IMR-90 (cell line): ENCODE results near the gene COX11. TPM values are rescaled to one million over a fixed set of nuclear protein-coding genes. Genes with fewer than 3 reads are reported as not detected.

Experiments used
- ATAC-seq: fragments of 200-7000 bp; cut with Tn5 transposase; 2 replicates; pipeline ENCODE4 v1.9.1; 2020; ENCODE audit warnings: low read depth, mild to moderate bottlenecking, moderate library complexity
- BruUV-seq: library from RNA; stranded (reverse); fragments of 400-500 nt; replicated peaks from 2 replicates; lab custom pipeline; 2021; lab: Mats Ljungman, UMichigan
- CTCF ChIA-PET: fragments of 300-600 bp; formaldehyde crosslinking; extraction: SDS; loops from one replicate; lab custom pipeline; 2021; ENCODE audit warnings: antibody characterized with exemption; lab: Yijun Ruan, JAX
- POLR2A ChIA-PET: fragments of 300-600 bp; sonication (Branson Sonifier 250); formaldehyde crosslinking; loops from one replicate; lab custom pipeline; 2022; ENCODE audit warnings: antibody characterized with exemption; ENCODE audit not compliant: unreplicated experiment; lab: Charles Lee
- DNase-seq: peaks from one replicate; pipeline ENCODE4 v3.0.0; 2013
- H2AFZ ChIP-seq: replicated peaks from 2 replicates; pipeline ENCODE3; 2013; ENCODE audit warnings: low read length, mild to moderate bottlenecking; ENCODE audit not compliant: poor library complexity
- H2AK5ac ChIP-seq: 2 replicates; pipeline ENCODE4 v1.6.1; 2013; ENCODE audit warnings: low read depth, low read length, inconsistent platforms
- H2AK9ac ChIP-seq: replicated peaks from 2 replicates; pipeline ENCODE3; 2013; ENCODE audit warnings: mild to moderate bottlenecking, low read depth, low read length, moderate library complexity; ENCODE audit not compliant: poor library complexity
- H2BK120ac ChIP-seq: 2 replicates; pipeline ENCODE4 v1.6.1; 2013; ENCODE audit warnings: low read depth, low read length, inconsistent platforms
- H2BK15ac ChIP-seq: 3 replicates; pipeline ENCODE4 v1.6.1; 2013; ENCODE audit warnings: low read depth, low read length, inconsistent platforms
- H2BK20ac ChIP-seq: 2 replicates; pipeline ENCODE4 v1.6.1; 2013; ENCODE audit warnings: low read depth, mild to moderate bottlenecking, inconsistent platforms, low read length, moderate library complexity
- H2BK5ac ChIP-seq: 2 replicates; pipeline ENCODE4 v1.6.1; 2013; ENCODE audit warnings: mild to moderate bottlenecking, low read depth, low read length, inconsistent platforms; ENCODE audit not compliant: poor library complexity, severe bottlenecking
- H3K14ac ChIP-seq: replicated peaks from 2 replicates; pipeline ENCODE4 v1.6.1; 2013; ENCODE audit warnings: low read depth, low read length, inconsistent platforms
- H3K18ac ChIP-seq: 2 replicates; pipeline ENCODE4 v1.6.1; 2013; ENCODE audit warnings: low read depth, low read length, control low read depth
- H3K23ac ChIP-seq: 2 replicates; pipeline ENCODE4 v1.6.1; 2013; ENCODE audit warnings: low read depth, low read length, inconsistent platforms
- H3K27ac ChIP-seq: 2 replicates; pipeline ENCODE4 v1.5.1; 2013; ENCODE audit warnings: mild to moderate bottlenecking, control low read depth, low read length; ENCODE audit not compliant: insufficient read depth
- H3K27me3 ChIP-seq: 2 replicates; pipeline ENCODE4 v1.6.1; 2013; ENCODE audit warnings: low read length; ENCODE audit not compliant: control insufficient read depth, insufficient read depth
- H3K36me3 ChIP-seq: 2 replicates; pipeline ENCODE4 v1.6.1; 2013; ENCODE audit warnings: low read length, mixed read lengths; ENCODE audit not compliant: control insufficient read depth, insufficient read depth
- H3K4ac ChIP-seq: 2 replicates; pipeline ENCODE4 v1.6.1; 2013; ENCODE audit warnings: low read depth, low read length, inconsistent platforms
- H3K4me1 ChIP-seq: 2 replicates; pipeline ENCODE4 v1.6.1; 2013; ENCODE audit warnings: low read length, mixed read lengths; ENCODE audit not compliant: control insufficient read depth, insufficient read depth
- H3K4me2 ChIP-seq: 2 replicates; pipeline ENCODE4 v1.6.1; 2013; ENCODE audit warnings: low read depth, mild to moderate bottlenecking, control low read depth, low read length, moderate library complexity
- H3K4me3 ChIP-seq: 2 replicates; pipeline ENCODE4 v1.5.1; 2013; ENCODE audit warnings: low read depth, mild to moderate bottlenecking, control low read depth, low read length, moderate library complexity; ENCODE audit not compliant: insufficient read depth
- H3K56ac ChIP-seq: 2 replicates; pipeline ENCODE4 v1.6.1; 2013; ENCODE audit warnings: low read length, inconsistent platforms; ENCODE audit not compliant: insufficient read depth; ENCODE audit errors: extremely low read depth
- H3K79me1 ChIP-seq, 2 experiments: 2 replicates each; pipeline ENCODE4 v1.6.1; 2013; ENCODE audit warnings: low read length in 2 of 2, inconsistent platforms in 1 of 2, low read depth in 1 of 2
- H3K9ac ChIP-seq: 2 replicates; pipeline ENCODE4 v1.6.1; 2013; ENCODE audit warnings: low read depth, low read length, control low read depth
- H3K9me1 ChIP-seq: 2 replicates; pipeline ENCODE4 v1.6.1; 2013; ENCODE audit warnings: low read length, inconsistent platforms; ENCODE audit not compliant: insufficient read depth
- H3K9me3 ChIP-seq: 2 replicates; pipeline ENCODE4 v1.6.1; 2013; ENCODE audit warnings: low read length; ENCODE audit not compliant: control insufficient read depth, insufficient read depth
- H4K20me1 ChIP-seq: 2 replicates; pipeline ENCODE4 v1.6.1; 2013; ENCODE audit warnings: low read length, inconsistent platforms; ENCODE audit not compliant: insufficient read depth
- H4K5ac ChIP-seq: 2 replicates; pipeline ENCODE4 v1.6.1; 2013; ENCODE audit warnings: mild to moderate bottlenecking, low read depth, low read length, control low read depth
- H4K8ac ChIP-seq, 2 experiments: 2 replicates each; pipeline ENCODE4 v1.6.1; 2013; ENCODE audit warnings: low read depth in 2 of 2, low read length in 2 of 2, control low read depth in 1 of 2, inconsistent platforms in 1 of 2
- H4K91ac ChIP-seq: 2 replicates; pipeline ENCODE4 v1.6.1; 2013; ENCODE audit warnings: low read depth, low read length, inconsistent platforms; ENCODE audit not compliant: insufficient read depth
- BHLHE40 ChIP-seq: fragments of 150-350 bp; IDR thresholded peaks from 2 replicates; pipeline ENCODE4 v1.6.1; 2016; ENCODE audit warnings: mild to moderate bottlenecking, low read depth, low read length
- CEBPB ChIP-seq: IDR thresholded peaks from 2 replicates; pipeline ENCODE4 v1.6.1; 2012; ENCODE audit warnings: low read depth, low read length, improper control_type of control experiment
- CHD1 ChIP-seq: IDR thresholded peaks from 2 replicates; pipeline ENCODE4 v1.6.1; 2012; ENCODE audit warnings: low read depth, low read length, improper control_type of control experiment
- FOS ChIP-seq: fragments of 150-350 bp; IDR thresholded peaks from 2 replicates; pipeline ENCODE4 v1.6.1; 2016; ENCODE audit warnings: low read depth, low read length
- MAFK ChIP-seq: IDR thresholded peaks from 2 replicates; pipeline ENCODE4 v1.6.1; 2012; ENCODE audit warnings: low read depth, low read length, improper control_type of control experiment
- MAZ ChIP-seq: IDR thresholded peaks from 2 replicates; pipeline ENCODE4 v1.6.1; 2012; ENCODE audit warnings: low read depth, mild to moderate bottlenecking, low read length, improper control_type of control experiment, moderate library complexity, borderline replicate concordance
- MXI1 ChIP-seq: IDR thresholded peaks from 2 replicates; pipeline ENCODE4 v1.6.1; 2012; ENCODE audit warnings: low read depth, mild to moderate bottlenecking, low read length, moderate library complexity, borderline replicate concordance
- NFE2L2 ChIP-seq: fragments of 150-350 bp; IDR thresholded peaks from 2 replicates; pipeline ENCODE4 v1.6.1; 2016; ENCODE audit warnings: low read depth, mild to moderate bottlenecking, low read length
- POLR2A ChIP-seq: IDR thresholded peaks from 2 replicates; pipeline ENCODE4 v1.6.1; 2012; ENCODE audit warnings: mild to moderate bottlenecking, low read depth, low read length
- RAD21 ChIP-seq: IDR thresholded peaks from 2 replicates; pipeline ENCODE4 v1.6.1; 2012; ENCODE audit warnings: low read length, improper control_type of control experiment
- RCOR1 ChIP-seq: IDR thresholded peaks from 2 replicates; pipeline ENCODE4 v1.6.1; 2012; ENCODE audit warnings: mild to moderate bottlenecking, low read length, improper control_type of control experiment; ENCODE audit not compliant: insufficient replicate concordance
- RFX5 ChIP-seq: IDR thresholded peaks from 2 replicates; pipeline ENCODE4 v1.8.0; 2012; ENCODE audit warnings: low read depth, mild to moderate bottlenecking, low read length, moderate library complexity
- SMC3 ChIP-seq: fragments of 150-350 bp; IDR thresholded peaks from 2 replicates; pipeline ENCODE4 v1.6.1; 2016; ENCODE audit warnings: low read depth, mild to moderate bottlenecking, antibody characterized with exemption, low read length, moderate library complexity
- WGBS, 2 experiments: methylation state at CpG; one replicate each; pipeline versions ENCODE4 v1.1.5 to v1.1.7; 2013; ENCODE audit warnings: missing lambda C conversion rate in 2 of 2; ENCODE audit not compliant: insufficient read length in 1 of 2; ENCODE audit errors: extremely low coverage in 2 of 2; 5-methylcytosine and 5-hydroxymethylcytosine counted together
- dilution Hi-C: fragments of 300-500 bp; cut with HindIII; formaldehyde crosslinking; loops from one replicate; pipeline ENCODE4 v1.14.3; 2018; ENCODE audit warnings: low sequenced_read_pairs; ENCODE audit not compliant: unreplicated experiment
- in situ Hi-C: fragments of 300-500 bp; cut with MboI; formaldehyde crosslinking; loops from 3 replicates; pipeline ENCODE4 v1.14.3; 2019; ENCODE audit warnings: low sequenced_read_pairs, inconsistent platforms, mixed read lengths
- intact Hi-C: fragments of 100-400 bp; cut with micrococcal nuclease; formaldehyde crosslinking; loops from 2 replicates; pipeline ENCODE4 v1.10.0; 2022
- polyA plus RNA-seq, 3 experiments: library from polyadenylated mRNA; depleted of rRNA; stranded (reverse); fragments of >200 nt; gene quantifications; 2 replicates each; pipeline ENCODE4 v1.2.3, GENCODE V29; 2012; ENCODE audit warnings: low replicate concordance in 1 of 3
- total RNA-seq: library from RNA; depleted of rRNA; stranded (reverse); fragments of >200 nt; gene quantifications from 2 replicates; pipeline ENCODE4 v1.2.3, GENCODE V29; 2012
- TF ChIP-seq, protein P1 (sequence below): conservative IDR thresholded peaks from 2 replicates; pipeline ENCODE4 v1.5.1; 2012; ENCODE audit warnings: mild to moderate bottlenecking, low read depth, low read length, improper control_type of control experiment
- TF ChIP-seq, protein P2 (sequence below): fragments of 150-350 bp; IDR thresholded peaks from 2 replicates; pipeline ENCODE4 v1.6.1; 2017; ENCODE audit warnings: mild to moderate bottlenecking, antibody characterized with exemption, low read length, low read depth

The COX11 gene
- total and polyA plus RNA-seq, 2 of the 4 experiments (the other 2 are of a cell fraction), result 23.6 to 29.4 TPM

- Histone ChIP-seq H4K20me1 (no peaks in the 10 kb centered on the region; the same call in 1 of the 2 replicates), H4K8ac (no peak overlapping the region), H2BK15ac (no peak overlapping the region), H3K56ac (no peak overlapping the region), H2BK120ac (no peak overlapping the region), H3K4ac (no peak overlapping the region), H2BK20ac (no peak overlapping the region), H3K27ac (no peak overlapping the region), H3K23ac (no peak overlapping the region), H3K9me3 (no peaks in the 10 kb centered on the region), H2BK5ac (no peak overlapping the region), H3K36me3 (no peaks in the 10 kb centered on the region; the same call in 1 of the 2 replicates), H3K27me3 (no peaks in the 10 kb centered on the region), H4K5ac (no peak overlapping the region), H3K9ac (no peak overlapping the region), H3K14ac (no peak overlapping the region), H2AK9ac (no peak overlapping the region), H3K4me2 (no peak overlapping the region), H3K4me1 (no peaks in the 10 kb centered on the region), H4K91ac (no peak overlapping the region), H3K18ac (no peak overlapping the region), H2AFZ (no peak overlapping the region), H3K79me1 (no peaks in the 10 kb centered on the region), H3K4me3 (no peak overlapping the region), H2AK5ac (no peak overlapping the region), H3K9me1 (no peaks in the 10 kb centered on the region)
- DNase-seq, result peak; percentile 54
- dilution Hi-C loops, result no loop called here
- POLR2A ChIA-PET, result no interaction called here
- BruUV-seq, result no TSS peak
- WGBS, 2 experiments, result no CpG with 5 or more reads among the region's 8 CpGs
- in situ Hi-C loops, result loop anchor here (5.0 kb wide), 1 partner anchor 309 kb away; no protein-coding TSS in a partner anchor
- ATAC-seq, result peak; percentile 75
- CTCF ChIA-PET, result interaction anchor here (0.9 to 2.0 kb wide), 12 partner anchors 10 to 521 kb away, joined by 3 to 10 read pairs (median 4); no protein-coding TSS in a partner anchor
- intact Hi-C loops, result loop anchor here (1.0 kb wide), 3 partner anchors 303 to 521 kb away; no protein-coding TSS in a partner anchor
- TF ChIP-seq RAD21, result peak; percentile 69
- 0 out of 2 replicates have a peak, but pooled peaks have one; percentile 21 for TF ChIP-seq CEBPB
- TF ChIP-seq CHD1, result no peak
- TF ChIP-seq MAZ, result no peak
- no peak for TF ChIP-seq FOS
- TF ChIP-seq SMC3, result peak; percentile 61
- no peak for TF ChIP-seq BHLHE40
- TF ChIP-seq POLR2A, result no peak
- TF ChIP-seq, protein P1, sequence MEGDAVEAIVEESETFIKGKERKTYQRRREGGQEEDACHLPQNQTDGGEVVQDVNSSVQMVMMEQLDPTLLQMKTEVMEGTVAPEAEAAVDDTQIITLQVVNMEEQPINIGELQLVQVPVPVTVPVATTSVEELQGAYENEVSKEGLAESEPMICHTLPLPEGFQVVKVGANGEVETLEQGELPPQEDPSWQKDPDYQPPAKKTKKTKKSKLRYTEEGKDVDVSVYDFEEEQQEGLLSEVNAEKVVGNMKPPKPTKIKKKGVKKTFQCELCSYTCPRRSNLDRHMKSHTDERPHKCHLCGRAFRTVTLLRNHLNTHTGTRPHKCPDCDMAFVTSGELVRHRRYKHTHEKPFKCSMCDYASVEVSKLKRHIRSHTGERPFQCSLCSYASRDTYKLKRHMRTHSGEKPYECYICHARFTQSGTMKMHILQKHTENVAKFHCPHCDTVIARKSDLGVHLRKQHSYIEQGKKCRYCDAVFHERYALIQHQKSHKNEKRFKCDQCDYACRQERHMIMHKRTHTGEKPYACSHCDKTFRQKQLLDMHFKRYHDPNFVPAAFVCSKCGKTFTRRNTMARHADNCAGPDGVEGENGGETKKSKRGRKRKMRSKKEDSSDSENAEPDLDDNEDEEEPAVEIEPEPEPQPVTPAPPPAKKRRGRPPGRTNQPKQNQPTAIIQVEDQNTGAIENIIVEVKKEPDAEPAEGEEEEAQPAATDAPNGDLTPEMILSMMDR, result peak; percentile 72
- no peak for TF ChIP-seq MAFK
- no peak for TF ChIP-seq RCOR1
- no peak for TF ChIP-seq MXI1
- TF ChIP-seq, protein P2, sequence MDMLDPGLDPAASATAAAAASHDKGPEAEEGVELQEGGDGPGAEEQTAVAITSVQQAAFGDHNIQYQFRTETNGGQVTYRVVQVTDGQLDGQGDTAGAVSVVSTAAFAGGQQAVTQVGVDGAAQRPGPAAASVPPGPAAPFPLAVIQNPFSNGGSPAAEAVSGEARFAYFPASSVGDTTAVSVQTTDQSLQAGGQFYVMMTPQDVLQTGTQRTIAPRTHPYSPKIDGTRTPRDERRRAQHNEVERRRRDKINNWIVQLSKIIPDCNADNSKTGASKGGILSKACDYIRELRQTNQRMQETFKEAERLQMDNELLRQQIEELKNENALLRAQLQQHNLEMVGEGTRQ, result no peak
- TF ChIP-seq NFE2L2, result no peak
- TF ChIP-seq RFX5, result no peak
Observed at GRCh38 chr17:54992797-54993639, 24.6 kb upstream of the COX11 start.
